ENCODE results near the gene TEX9.

TEX9 gene

GRCh38 chr15:56442354-56442753 lies 77.1 kb downstream of the TEX9 start:
- Histone ChIP-seq H3K27ac (ENCODE audit: low read depth, low read length) (no peak overlapping the region), H3K9ac (ENCODE audit: low read depth, low read length) (no peak overlapping the region), H3K36me3 (ENCODE audit: control insufficient read depth, insufficient read depth, low read length) (no peaks in the 10 kb centered on the region), H3K27me3 (ENCODE audit: control insufficient read depth, insufficient read depth, low read length) (no peaks in the 10 kb centered on the region), H3K4me3 (ENCODE audit: low read depth, low read length) (no peak overlapping the region), H3K9me3 (ENCODE audit: control insufficient read depth, insufficient read depth, low read length) (peaks cover 11% of the 10 kb centered on the region), H3K4me1 (ENCODE audit: control insufficient read depth, insufficient read depth, low read length) (no peaks in the 10 kb centered on the region)

DNA sequence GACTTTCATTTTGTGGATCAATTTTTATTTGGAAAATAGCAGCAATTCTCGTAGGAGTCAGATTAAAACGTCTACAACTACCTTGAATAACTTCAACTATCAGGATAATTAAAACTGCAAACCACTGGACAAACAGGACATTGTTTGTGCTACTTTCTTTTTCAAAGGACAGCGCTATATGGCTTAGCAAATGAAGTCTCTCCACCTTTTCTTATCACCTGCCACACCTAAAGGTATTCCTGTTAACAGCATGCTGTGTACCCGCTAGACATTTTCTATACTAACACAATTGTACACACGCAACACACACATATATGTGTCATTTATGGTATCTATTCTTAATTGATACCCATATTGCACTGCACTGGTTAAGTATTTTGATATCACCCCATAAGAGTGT lies 80.5 kb downstream of the TEX9 start:
- Histone ChIP-seq H3K36me3 (ENCODE audit: control insufficient read depth, insufficient read depth, low read length) (no peaks in the 10 kb centered on the region), H3K9ac (ENCODE audit: low read depth, low read length) (no peak overlapping the region), H3K9me3 (ENCODE audit: control insufficient read depth, insufficient read depth, low read length) (no peaks in the 10 kb centered on the region), H3K4me3 (ENCODE audit: low read depth, low read length) (no peak overlapping the region), H3K27ac (ENCODE audit: low read depth, low read length) (no peak overlapping the region), H3K27me3 (ENCODE audit: control insufficient read depth, insufficient read depth, low read length) (no peaks in the 10 kb centered on the region), H3K4me1 (ENCODE audit: control insufficient read depth, insufficient read depth, low read length) (no peaks in the 10 kb centered on the region)

- Histone ChIP-seq H3K9ac (ENCODE audit: low read depth, low read length) (no peak overlapping the region), H3K27ac (ENCODE audit: low read depth, low read length) (no peak overlapping the region), H3K4me1 (ENCODE audit: control insufficient read depth, insufficient read depth, low read length) (no peaks in the 10 kb centered on the region), H3K27me3 (ENCODE audit: control insufficient read depth, insufficient read depth, low read length) (no peaks in the 10 kb centered on the region), H3K36me3 (ENCODE audit: control insufficient read depth, insufficient read depth, low read length) (no peaks in the 10 kb centered on the region), H3K9me3 (ENCODE audit: control insufficient read depth, insufficient read depth, low read length) (no peaks in the 10 kb centered on the region), H3K4me3 (ENCODE audit: low read depth, low read length) (no peak overlapping the region)
These were observed 89.6 kb downstream of the TEX9 start for GRCh38 chr15:56454836-56455235.

DNA sequence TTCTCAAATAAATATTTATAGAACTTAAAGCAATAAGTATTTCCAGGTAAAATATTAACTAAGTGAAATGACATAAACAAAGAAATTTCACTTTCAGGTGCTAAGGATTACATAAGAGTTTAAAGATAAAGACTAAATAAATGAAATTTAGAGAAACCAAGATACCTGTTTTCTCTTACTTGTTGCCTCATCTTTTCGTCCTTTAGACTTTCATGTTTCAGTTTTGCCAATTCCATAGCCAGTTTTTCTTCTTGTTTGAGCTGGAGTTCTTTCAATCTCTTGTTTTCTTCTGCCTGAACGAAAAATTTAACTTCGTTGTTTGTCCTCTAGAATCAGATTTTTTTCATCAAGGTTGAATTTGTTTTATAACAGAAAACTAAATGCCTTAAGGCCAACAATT lies 91.0 kb downstream of the TEX9 start:
- no peaks in the 10 kb centered on the region for H3K9me3 ChIP-seq (ENCODE audit: control insufficient read depth, insufficient read depth, low read length)
- no peaks in the 10 kb centered on the region for H3K27me3 ChIP-seq (ENCODE audit: control insufficient read depth, insufficient read depth, low read length)
- no peak overlapping the region for H3K9ac ChIP-seq (ENCODE audit: low read depth, low read length)
- no peak overlapping the region for H3K4me3 ChIP-seq (ENCODE audit: low read depth, low read length)
- no peak overlapping the region for H3K27ac ChIP-seq (ENCODE audit: low read depth, low read length)
- H3K36me3 ChIP-seq (ENCODE audit: control insufficient read depth, insufficient read depth, low read length) = no peaks in the 10 kb centered on the region
- H3K4me1 ChIP-seq (ENCODE audit: control insufficient read depth, insufficient read depth, low read length) = no peaks in the 10 kb centered on the region

DNA sequence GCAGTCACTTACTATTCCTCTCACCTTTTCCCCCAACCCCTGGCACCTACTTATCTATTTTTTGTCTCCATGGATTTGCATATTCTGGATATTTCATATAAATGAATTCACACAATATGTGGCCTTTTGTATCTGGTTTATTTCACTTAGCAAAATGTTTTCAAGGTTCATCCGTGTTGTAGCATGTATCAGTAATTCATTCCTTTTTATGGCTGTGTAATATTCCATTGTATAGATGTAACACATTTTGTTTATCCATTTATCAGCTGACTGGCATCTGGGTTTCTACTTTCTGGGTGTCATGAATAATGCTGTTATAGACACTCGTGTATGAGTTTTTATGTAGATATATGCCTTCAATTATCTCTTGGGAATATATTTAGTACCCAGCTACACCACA lies 93.9 kb downstream of the TEX9 start:
- Histone ChIP-seq H3K9me3 (ENCODE audit: control insufficient read depth, insufficient read depth, low read length) (no peaks in the 10 kb centered on the region), H3K27ac (ENCODE audit: low read depth, low read length) (no peak overlapping the region), H3K27me3 (ENCODE audit: control insufficient read depth, insufficient read depth, low read length) (no peaks in the 10 kb centered on the region; the same call in 1 of the 2 replicates), H3K36me3 (ENCODE audit: control insufficient read depth, insufficient read depth, low read length) (no peaks in the 10 kb centered on the region), H3K4me3 (ENCODE audit: low read depth, low read length) (no peak overlapping the region), H3K9ac (ENCODE audit: low read depth, low read length) (no peak overlapping the region), H3K4me1 (ENCODE audit: control insufficient read depth, insufficient read depth, low read length) (no peaks in the 10 kb centered on the region)

- H3K4me3 ChIP-seq (ENCODE audit: low read depth, low read length) = no peak overlapping the region
- H3K27me3 ChIP-seq (ENCODE audit: control insufficient read depth, insufficient read depth, low read length) = no peaks in the 10 kb centered on the region; the same call in none of the 2 replicates
- no peak overlapping the region for H3K27ac ChIP-seq (ENCODE audit: low read depth, low read length)
- no peaks in the 10 kb centered on the region for H3K36me3 ChIP-seq (ENCODE audit: control insufficient read depth, insufficient read depth, low read length)
- H3K9ac ChIP-seq (ENCODE audit: low read depth, low read length) = no peak overlapping the region
- no peaks in the 10 kb centered on the region for H3K9me3 ChIP-seq (ENCODE audit: control insufficient read depth, insufficient read depth, low read length)
- H3K4me1 ChIP-seq (ENCODE audit: control insufficient read depth, insufficient read depth, low read length) = no peaks in the 10 kb centered on the region
These were observed 94.8 kb downstream of the TEX9 start for GRCh38 chr15:56460071-56460470.

DNA sequence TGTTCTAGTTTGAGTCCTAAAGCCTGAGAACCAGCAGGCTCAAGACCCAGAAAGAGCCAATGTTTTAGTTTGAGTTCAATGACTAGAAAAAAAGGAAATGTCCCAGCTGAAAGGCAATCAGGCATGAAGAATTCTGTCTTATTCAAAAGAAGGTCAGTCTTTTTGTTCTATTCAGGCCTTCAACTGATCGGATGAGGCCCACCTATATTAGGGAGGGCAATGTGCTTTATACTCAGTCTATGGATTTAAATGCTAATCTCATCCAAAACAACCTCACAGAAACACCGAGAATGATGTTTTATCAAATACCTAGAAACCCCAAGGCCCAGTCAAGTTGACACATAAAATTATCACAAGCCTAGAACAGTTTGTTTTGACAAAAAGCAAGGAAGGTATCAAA lies 95.7 kb downstream of the TEX9 start:
- Histone ChIP-seq H3K27me3 (ENCODE audit: control insufficient read depth, insufficient read depth, low read length) (no peaks in the 10 kb centered on the region; the same call in none of the 2 replicates), H3K4me1 (ENCODE audit: control insufficient read depth, insufficient read depth, low read length) (no peaks in the 10 kb centered on the region), H3K36me3 (ENCODE audit: control insufficient read depth, insufficient read depth, low read length) (no peaks in the 10 kb centered on the region), H3K27ac (ENCODE audit: low read depth, low read length) (no peak overlapping the region), H3K9ac (ENCODE audit: low read depth, low read length) (no peak overlapping the region), H3K4me3 (ENCODE audit: low read depth, low read length) (no peak overlapping the region), H3K9me3 (ENCODE audit: control insufficient read depth, insufficient read depth, low read length) (no peaks in the 10 kb centered on the region)

- Histone ChIP-seq H3K27ac (ENCODE audit: low read depth, low read length) (no peak within 1 kb of the TSS), H3K4me3 (ENCODE audit: low read depth, low read length) (peak within 1 kb of the TSS; percentile 73), H3K4me1 (ENCODE audit: control insufficient read depth, insufficient read depth, low read length) (no peaks in the 10 kb centered on the region), H3K27me3 (ENCODE audit: control insufficient read depth, insufficient read depth, low read length) (peaks cover 8% of the 10 kb centered on the region), H3K36me3 (ENCODE audit: control insufficient read depth, insufficient read depth, low read length) (no peaks in the 10 kb centered on the region), H3K9ac (ENCODE audit: low read depth, low read length) (peak within 1 kb of the TSS; percentile 38), H3K9me3 (ENCODE audit: control insufficient read depth, insufficient read depth, low read length) (no peaks in the 10 kb centered on the region)
These were observed 99.8 kb downstream of the TEX9 start, which contains the start of gene MNS1 for GRCh38 chr15:56464893-56465520. Gene MNS1, minus strand, starts transcription at chr15:56465137. Its CDS starts 165 bp downstream, at chr15:56464972.

DNA sequence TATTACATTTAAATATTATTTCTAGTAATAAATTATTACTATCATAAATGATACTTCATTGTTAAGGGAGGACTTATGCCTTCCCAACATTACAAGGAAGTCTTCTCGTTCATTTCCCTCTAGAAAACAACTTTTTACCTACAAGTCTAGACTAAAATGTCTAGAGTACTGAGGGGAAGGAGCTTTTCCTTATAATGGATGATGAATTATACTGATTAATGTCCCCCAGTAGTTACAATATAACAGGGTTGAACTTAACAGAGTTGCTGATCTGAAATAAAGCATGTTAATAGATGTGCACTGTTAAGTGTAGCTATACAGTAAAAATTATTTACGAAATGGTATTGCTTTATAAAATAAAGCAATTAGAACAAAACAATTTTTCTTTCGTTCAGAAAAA lies 102.4 kb downstream of the TEX9 start:
- no peaks in the 10 kb centered on the region for H3K36me3 ChIP-seq (ENCODE audit: control insufficient read depth, insufficient read depth, low read length)
- no peaks in the 10 kb centered on the region for H3K4me1 ChIP-seq (ENCODE audit: control insufficient read depth, insufficient read depth, low read length)
- H3K9me3 ChIP-seq (ENCODE audit: control insufficient read depth, insufficient read depth, low read length) = no peaks in the 10 kb centered on the region
- H3K27ac ChIP-seq (ENCODE audit: low read depth, low read length) = no peak overlapping the region
- H3K4me3 ChIP-seq (ENCODE audit: low read depth, low read length) = no peak overlapping the region
- H3K9ac ChIP-seq (ENCODE audit: low read depth, low read length) = no peak overlapping the region
- peaks cover 8% of the 10 kb centered on the region for H3K27me3 ChIP-seq (ENCODE audit: control insufficient read depth, insufficient read depth, low read length)

GRCh38 chr15:56468401-56468800 lies 103.2 kb downstream of the TEX9 start:
- peaks cover 8% of the 10 kb centered on the region for H3K27me3 ChIP-seq (ENCODE audit: control insufficient read depth, insufficient read depth, low read length)
- no peak overlapping the region for H3K9ac ChIP-seq (ENCODE audit: low read depth, low read length)
- H3K4me3 ChIP-seq (ENCODE audit: low read depth, low read length) = no peak overlapping the region

DNA sequence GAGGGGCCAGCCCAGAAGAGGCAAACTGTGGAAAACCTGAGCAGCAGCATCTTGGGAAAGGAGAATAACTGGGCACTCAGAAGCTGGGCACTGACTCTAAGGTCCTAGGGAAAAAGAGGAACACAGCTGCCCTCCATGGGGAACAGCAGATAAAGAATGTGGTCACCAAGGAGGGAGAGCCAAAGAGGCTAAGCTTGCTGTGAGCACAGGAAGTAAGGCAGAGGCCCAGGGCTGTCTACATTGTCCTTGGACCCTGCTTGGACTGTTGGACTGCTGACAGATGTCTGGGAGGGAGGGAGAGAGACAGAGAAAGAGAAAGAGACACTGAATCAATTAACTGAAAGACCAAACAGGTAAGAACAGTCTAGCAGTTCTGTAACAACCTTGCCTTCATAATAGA lies 104.3 kb downstream of the TEX9 start:
- Histone ChIP-seq H3K9me3 (ENCODE audit: control insufficient read depth, insufficient read depth, low read length) (no peaks in the 10 kb centered on the region), H3K36me3 (ENCODE audit: control insufficient read depth, insufficient read depth, low read length) (no peaks in the 10 kb centered on the region), H3K4me1 (ENCODE audit: control insufficient read depth, insufficient read depth, low read length) (no peaks in the 10 kb centered on the region), H3K27me3 (ENCODE audit: control insufficient read depth, insufficient read depth, low read length) (peaks cover 8% of the 10 kb centered on the region), H3K9ac (ENCODE audit: low read depth, low read length) (no peak overlapping the region), H3K27ac (ENCODE audit: low read depth, low read length) (no peak overlapping the region), H3K4me3 (ENCODE audit: low read depth, low read length) (no peak overlapping the region)

More at GRCh38 chr15:56468401-56468800, 103.2 kb downstream of the TEX9 start:
- Histone ChIP-seq H3K9me3 (ENCODE audit: control insufficient read depth, insufficient read depth, low read length) (no peaks in the 10 kb centered on the region), H3K4me1 (ENCODE audit: control insufficient read depth, insufficient read depth, low read length) (no peaks in the 10 kb centered on the region), H3K27ac (ENCODE audit: low read depth, low read length) (no peak overlapping the region), H3K36me3 (ENCODE audit: control insufficient read depth, insufficient read depth, low read length) (no peaks in the 10 kb centered on the region)

All from HUES48 (cell line).